ENCODE data around the gene CTDSP2.
A peak's percentile ranks its signal among the peaks of the same experiment; 100 is the strongest.

Gene CTDSP2

GRCh38 chr12:57836442-57837375 lies 9.8 kb downstream of the CTDSP2 start:
- H3K4me3 ChIP-seq (ENCODE audit: low read depth, low read length), result peak overlapping the region; percentile 6
- no peak for TF ChIP-seq CTCF (IDR thresholded peaks at IDR 0.05; ENCODE audit: borderline replicate concordance, insufficient read depth, low read depth, low read length)

- peak overlapping the region; percentile 16 for H3K4me3 ChIP-seq (ENCODE audit: low read depth, low read length)
- TF ChIP-seq CTCF (IDR thresholded peaks at IDR 0.05; ENCODE audit: borderline replicate concordance, insufficient read depth, low read depth, low read length), result no peak
These were observed 10.9 kb downstream of the CTDSP2 start for GRCh38 chr12:57835366-57836288.

- TF ChIP-seq CTCF (IDR thresholded peaks at IDR 0.05; ENCODE audit: borderline replicate concordance, insufficient read depth, low read depth, low read length), result no peak
- no peak overlapping the region for H3K4me3 ChIP-seq (ENCODE audit: low read depth, low read length)
These were observed 12.2 kb downstream of the CTDSP2 start for GRCh38 chr12:57834086-57834876.

GRCh38 chr12:57833672-57834071 lies 12.9 kb downstream of the CTDSP2 start:
- TF ChIP-seq CTCF (IDR thresholded peaks at IDR 0.05; ENCODE audit: borderline replicate concordance, insufficient read depth, low read depth, low read length), result no peak
- H3K4me3 ChIP-seq (ENCODE audit: low read depth, low read length), result no peak overlapping the region

GRCh38 chr12:57832966-57833365 lies 13.6 kb downstream of the CTDSP2 start:
- no peak for TF ChIP-seq CTCF (IDR thresholded peaks at IDR 0.05; ENCODE audit: borderline replicate concordance, insufficient read depth, low read depth, low read length)
- H3K4me3 ChIP-seq (ENCODE audit: low read depth, low read length), result no peak overlapping the region

- H3K4me3 ChIP-seq (ENCODE audit: low read depth, low read length), result no peak overlapping the region
- TF ChIP-seq CTCF (IDR thresholded peaks at IDR 0.05; ENCODE audit: borderline replicate concordance, insufficient read depth, low read depth, low read length), result no peak
These were observed 16.1 kb downstream of the CTDSP2 start for GRCh38 chr12:57830393-57830792.

All from GM12875 (cell line).